HG02884 (cell line): ENCODE results near the gene GORASP1.
A peak's percentile ranks its signal among the peaks of the same experiment; 100 is the strongest.
"Not testable (repeated sequence)": the region's sequence is repeated elsewhere in the genome, so short reads cannot be mapped to it uniquely, and the experiment has no call there.

Source experiments
- ATAC-seq: cut with Tn5 transposase; IDR thresholded peaks from one replicate; pipeline ENCODE4 v1.9.1; 2021; ENCODE audit warnings: mild to moderate bottlenecking, moderate library complexity; ENCODE audit not compliant: unreplicated experiment

GORASP1 gene

GRCh38 chr3:39075910-39076309 is 31.5 kb downstream of the GORASP1 start:
- no peak for ATAC-seq

- no peak for ATAC-seq
Measured at GRCh38 chr3:39068556-39068955, 38.9 kb downstream of the GORASP1 start.

GRCh38 chr3:39067286-39067685 is 40.1 kb downstream of the GORASP1 start:
- no peak for ATAC-seq

GRCh38 chr3:39065197-39065596 is 42.2 kb downstream of the GORASP1 start:
- peak; percentile 100 for ATAC-seq

GRCh38 chr3:39064646-39065045 is 42.8 kb downstream of the GORASP1 start:
- no peak for ATAC-seq

- ATAC-seq = no peak
Measured at GRCh38 chr3:39063143-39063542, 44.3 kb downstream of the GORASP1 start.

GRCh38 chr3:39062180-39062579 is 45.2 kb downstream of the GORASP1 start:
- no peak for ATAC-seq

GRCh38 chr3:39061228-39061627 is 46.2 kb downstream of the GORASP1 start:
- ATAC-seq = not testable (repeated sequence)

- ATAC-seq = no peak
Measured at GRCh38 chr3:39056151-39056550, 51.3 kb downstream of the GORASP1 start.

GRCh38 chr3:39053696-39054095 is 53.7 kb downstream of the GORASP1 start:
- no peak for ATAC-seq

GRCh38 chr3:39052583-39052982 is 54.8 kb downstream of the GORASP1 start:
- no peak for ATAC-seq

- ATAC-seq = peak; percentile 98
Measured at GRCh38 chr3:39051649-39052561, 55.5 kb downstream of the GORASP1 start, which contains the start of the genes SCN11A and WDR48. Gene SCN11A (minus strand): TSS chr3:39051944. CDS start chr3:38950362, 101,582 bp downstream. Gene WDR48 (plus strand): TSS chr3:39052016. CDS start chr3:39052026, 10 bp downstream.

- no peak for ATAC-seq
Measured at GRCh38 chr3:39050029-39050428, 57.4 kb downstream of the GORASP1 start.
